ENCODE measurements around the gene SIT1. TPM values are rescaled to one million over a fixed set of nuclear protein-coding genes. Genes with fewer than 3 reads are reported as not detected.

SIT1 gene
- total RNA-seq, 2 experiments from 2014 or later = 18.4 to 19.2 TPM

Small RNA genes lying within 50 kb of the gene (microRNA-seq; reads per million reads assigned to microRNA genes)
- gene MIR4667 (ENCODE audit: borderline microRNAs expressed, borderline replicate concordance) = 0.61 reads per million

Other genes starting within 250 kb of the SIT1 start
- 1 to 10 TPM; 1.6 to 1.8 TPM for gene RUSC2, start 160.8 kb downstream of the SIT1 start, total RNA-seq
- gene TESK1, start 45.7 kb downstream of the SIT1 start, total RNA-seq = 10 to 100 TPM; 18.5 to 18.6 TPM
- gene CD72, start 32.5 kb downstream of the SIT1 start, total RNA-seq = 1 to 10 TPM; 2.3 to 3.6 TPM
- over 10,000 TPM; 14,857 to 24,615 TPM for gene RMRP, start 7.1 kb upstream of the SIT1 start, total RNA-seq
- gene CCDC107, start 7.4 kb upstream of the SIT1 start, total RNA-seq = 10 to 100 TPM; 10.2 TPM
- under 1 TPM; 0.08 to 0.17 TPM for gene ARHGEF39, start 14.3 kb upstream of the SIT1 start, total RNA-seq
- not detected for gene CA9, start 23.0 kb upstream of the SIT1 start, total RNA-seq
- 10 to 100 TPM; 63.1 to 63.5 TPM for gene TPM2, start 39.0 kb upstream of the SIT1 start, total RNA-seq
- 100 to 1,000 TPM; 149 to 151 TPM for gene TLN1, start 81.3 kb upstream of the SIT1 start, total RNA-seq
- gene CREB3, start 81.7 kb upstream of the SIT1 start, total RNA-seq = 10 to 100 TPM; 13.7 to 15.4 TPM
- gene GBA2, start 98.3 kb upstream of the SIT1 start, total RNA-seq = 10 to 100 TPM; 17.3 to 18.6 TPM
- gene RGP1, start 98.4 kb upstream of the SIT1 start, total RNA-seq = 10 to 100 TPM; 12.6 to 13.1 TPM
- gene MSMP, start 103.3 kb upstream of the SIT1 start, total RNA-seq = not detected
- 1 to 10 TPM; 1.2 to 4.2 TPM for gene NPR2, start 140.7 kb upstream of the SIT1 start, total RNA-seq
- gene SPAG8, start 161.3 kb upstream of the SIT1 start, total RNA-seq = 1 to 10 TPM in 1 of 2 experiments, under 1 TPM in 1; 0.81 to 1.3 TPM
- 10 to 100 TPM; 10.9 to 12.6 TPM for gene HINT2, start 164.1 kb upstream of the SIT1 start, total RNA-seq
- gene FAM221B, start 177.8 kb upstream of the SIT1 start, total RNA-seq = not detected
- 1 to 10 TPM; 8.9 to 9.6 TPM for gene TMEM8B, start 178.3 kb upstream of the SIT1 start, total RNA-seq
- gene OR13J1, start 219.5 kb upstream of the SIT1 start, total RNA-seq = not detected

All from CD4-positive, alpha-beta T cell (primary cell).